Upper lobe of left lung (tissue), 4 donors: ENCODE measurements around the gene ASH1L.

ENCODE experiments used
- EP300 ChIP-seq, 4 donors: sonication (generic); formaldehyde crosslinking; IDR thresholded peaks; one replicate each; pipeline ENCODE4 v1.5.1; 2017; ENCODE audit warnings: antibody characterized with exemption in 4 of 4, control low read depth in 2 of 4
- POLR2A ChIP-seq, 4 donors: fragments of 450-650 bp; IDR thresholded peaks; one replicate each; pipeline ENCODE4 v1.5.1; 2016 to 2017; ENCODE audit warnings: antibody characterized with exemption in 4 of 4, mild to moderate bottlenecking in 2 of 4
- POLR2AphosphoS5 ChIP-seq, 2 donors: sonication (generic); formaldehyde crosslinking; IDR thresholded peaks; one replicate each; pipeline ENCODE4 v1.5.1; 2017; ENCODE audit warnings: antibody characterized with exemption in 2 of 2
- TF ChIP-seq, protein P1 (sequence below), 6 experiments: fragments of 450-650 bp in 4 of 6; fragments of 200-600 bp in 2 of 6; sonication (generic) in 2 of 6; IDR thresholded peaks; one replicate each; pipeline ENCODE4 v1.5.1; 2016 to 2019; ENCODE audit warnings: antibody characterized with exemption in 6 of 6

DNA sequence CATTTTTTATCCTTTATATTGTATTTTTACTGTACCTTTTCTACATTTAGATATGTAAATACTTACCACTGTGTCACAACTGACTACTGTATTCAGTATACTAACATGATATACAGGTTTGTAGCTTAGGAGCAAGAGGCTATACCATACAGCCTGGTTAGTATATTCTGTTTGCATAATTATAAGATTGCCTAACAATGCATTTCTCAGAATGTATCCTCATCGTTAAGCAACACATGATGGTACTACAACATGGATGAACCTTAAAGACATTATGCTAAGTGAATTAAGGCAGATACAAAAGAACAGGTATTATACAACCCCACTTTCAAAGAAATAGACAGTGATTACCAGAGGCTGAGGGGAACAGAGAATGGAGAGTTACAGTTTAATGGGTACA is 179.2 kb downstream of the ASH1L start:
- no peak for TF ChIP-seq EP300 (IDR thresholded peaks at IDR 0.05)
- TF ChIP-seq, protein P1, sequence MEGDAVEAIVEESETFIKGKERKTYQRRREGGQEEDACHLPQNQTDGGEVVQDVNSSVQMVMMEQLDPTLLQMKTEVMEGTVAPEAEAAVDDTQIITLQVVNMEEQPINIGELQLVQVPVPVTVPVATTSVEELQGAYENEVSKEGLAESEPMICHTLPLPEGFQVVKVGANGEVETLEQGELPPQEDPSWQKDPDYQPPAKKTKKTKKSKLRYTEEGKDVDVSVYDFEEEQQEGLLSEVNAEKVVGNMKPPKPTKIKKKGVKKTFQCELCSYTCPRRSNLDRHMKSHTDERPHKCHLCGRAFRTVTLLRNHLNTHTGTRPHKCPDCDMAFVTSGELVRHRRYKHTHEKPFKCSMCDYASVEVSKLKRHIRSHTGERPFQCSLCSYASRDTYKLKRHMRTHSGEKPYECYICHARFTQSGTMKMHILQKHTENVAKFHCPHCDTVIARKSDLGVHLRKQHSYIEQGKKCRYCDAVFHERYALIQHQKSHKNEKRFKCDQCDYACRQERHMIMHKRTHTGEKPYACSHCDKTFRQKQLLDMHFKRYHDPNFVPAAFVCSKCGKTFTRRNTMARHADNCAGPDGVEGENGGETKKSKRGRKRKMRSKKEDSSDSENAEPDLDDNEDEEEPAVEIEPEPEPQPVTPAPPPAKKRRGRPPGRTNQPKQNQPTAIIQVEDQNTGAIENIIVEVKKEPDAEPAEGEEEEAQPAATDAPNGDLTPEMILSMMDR (IDR thresholded peaks at IDR 0.05), result no peak
- no peak for TF ChIP-seq POLR2A (IDR thresholded peaks at IDR 0.05)
- no peak for TF ChIP-seq POLR2AphosphoS5 (IDR thresholded peaks at IDR 0.05)
